MM.1S (cell line): ENCODE measurements around the gene SPATA13.

Source experiments
- EZH2 ChIP-seq: fragments of 300-600 bp; sonication (generic); optimal IDR thresholded peaks from 2 replicates; pipeline ENCODE3; 2017; ENCODE audit warnings: low read depth, mild to moderate bottlenecking, antibody characterized with exemption, low read length, mixed read lengths
- TF ChIP-seq, protein P1 (sequence below): fragments of 300-600 bp; sonication (generic); IDR thresholded peaks from 2 replicates; pipeline ENCODE4 v1.5.1; 2016; ENCODE audit warnings: antibody characterized with exemption, low read length, mixed read lengths

DNA sequence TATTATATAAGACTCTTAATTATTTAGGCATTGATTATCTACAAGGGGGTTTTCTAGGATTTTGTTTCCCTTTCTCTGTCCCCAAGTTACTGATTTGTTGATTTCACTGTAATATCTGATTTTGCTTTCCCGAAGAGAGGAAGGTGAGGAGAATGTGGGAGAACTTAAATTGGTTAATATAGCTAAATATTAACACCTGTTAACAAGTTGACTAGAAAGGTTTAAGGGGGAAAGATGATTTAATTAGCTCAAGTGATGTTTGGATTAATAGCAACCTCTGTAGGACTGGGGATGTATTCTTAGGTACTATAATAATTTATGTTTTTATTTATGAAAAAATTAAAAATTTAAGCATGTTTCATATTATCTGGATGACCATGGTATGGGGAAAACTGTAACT is 35.1 kb downstream of the SPATA13 start:
- TF ChIP-seq, protein P1, sequence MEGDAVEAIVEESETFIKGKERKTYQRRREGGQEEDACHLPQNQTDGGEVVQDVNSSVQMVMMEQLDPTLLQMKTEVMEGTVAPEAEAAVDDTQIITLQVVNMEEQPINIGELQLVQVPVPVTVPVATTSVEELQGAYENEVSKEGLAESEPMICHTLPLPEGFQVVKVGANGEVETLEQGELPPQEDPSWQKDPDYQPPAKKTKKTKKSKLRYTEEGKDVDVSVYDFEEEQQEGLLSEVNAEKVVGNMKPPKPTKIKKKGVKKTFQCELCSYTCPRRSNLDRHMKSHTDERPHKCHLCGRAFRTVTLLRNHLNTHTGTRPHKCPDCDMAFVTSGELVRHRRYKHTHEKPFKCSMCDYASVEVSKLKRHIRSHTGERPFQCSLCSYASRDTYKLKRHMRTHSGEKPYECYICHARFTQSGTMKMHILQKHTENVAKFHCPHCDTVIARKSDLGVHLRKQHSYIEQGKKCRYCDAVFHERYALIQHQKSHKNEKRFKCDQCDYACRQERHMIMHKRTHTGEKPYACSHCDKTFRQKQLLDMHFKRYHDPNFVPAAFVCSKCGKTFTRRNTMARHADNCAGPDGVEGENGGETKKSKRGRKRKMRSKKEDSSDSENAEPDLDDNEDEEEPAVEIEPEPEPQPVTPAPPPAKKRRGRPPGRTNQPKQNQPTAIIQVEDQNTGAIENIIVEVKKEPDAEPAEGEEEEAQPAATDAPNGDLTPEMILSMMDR: no peak
- no peak for TF ChIP-seq EZH2
